Measurements from ENCODE around the gene CEBPZOS.

CEBPZOS gene

DNA sequence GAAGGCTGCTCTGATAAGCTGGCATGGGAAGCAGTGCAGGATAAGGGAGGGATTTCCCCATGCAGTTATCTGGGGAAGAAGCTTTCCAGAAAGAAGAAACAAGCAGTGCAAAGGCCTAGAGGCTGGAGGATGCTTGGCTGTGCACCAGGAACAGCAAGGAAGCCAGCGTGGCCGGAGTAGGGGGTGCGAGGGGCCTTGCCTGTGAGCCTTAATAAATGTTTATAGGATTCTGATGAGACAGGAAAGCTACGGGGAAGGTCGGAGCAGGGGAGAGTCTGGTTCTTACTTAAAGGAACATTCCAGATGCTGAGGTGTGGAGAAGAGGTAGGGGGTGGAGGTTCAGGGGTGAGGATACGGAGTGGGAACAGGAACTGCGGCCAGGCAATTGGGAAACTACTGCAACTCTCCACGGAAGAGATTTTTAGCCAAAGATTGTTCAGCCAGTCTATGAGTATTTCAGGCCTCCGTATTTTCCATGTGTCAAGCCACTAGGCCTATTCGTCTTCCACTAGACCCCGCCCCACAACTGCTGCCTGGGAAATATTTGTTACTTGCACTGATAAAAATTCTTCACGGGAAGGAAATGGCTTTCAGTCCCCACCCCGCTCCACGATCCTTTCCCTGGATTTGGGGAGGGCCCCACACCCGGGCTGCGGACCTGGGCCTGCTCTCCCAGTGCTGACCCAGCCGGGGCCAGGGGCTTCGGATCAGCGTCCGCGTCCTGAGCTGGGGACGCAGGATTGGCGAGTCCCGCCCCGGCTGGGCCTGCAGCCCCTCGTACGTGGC, 40.0 kb upstream of the CEBPZOS start (continued):
- TF ChIP-seq, protein P1, sequence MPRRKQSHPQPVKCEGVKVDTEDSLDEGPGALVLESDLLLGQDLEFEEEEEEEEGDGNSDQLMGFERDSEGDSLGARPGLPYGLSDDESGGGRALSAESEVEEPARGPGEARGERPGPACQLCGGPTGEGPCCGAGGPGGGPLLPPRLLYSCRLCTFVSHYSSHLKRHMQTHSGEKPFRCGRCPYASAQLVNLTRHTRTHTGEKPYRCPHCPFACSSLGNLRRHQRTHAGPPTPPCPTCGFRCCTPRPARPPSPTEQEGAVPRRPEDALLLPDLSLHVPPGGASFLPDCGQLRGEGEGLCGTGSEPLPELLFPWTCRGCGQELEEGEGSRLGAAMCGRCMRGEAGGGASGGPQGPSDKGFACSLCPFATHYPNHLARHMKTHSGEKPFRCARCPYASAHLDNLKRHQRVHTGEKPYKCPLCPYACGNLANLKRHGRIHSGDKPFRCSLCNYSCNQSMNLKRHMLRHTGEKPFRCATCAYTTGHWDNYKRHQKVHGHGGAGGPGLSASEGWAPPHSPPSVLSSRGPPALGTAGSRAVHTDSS (tag by site-specific recombination; IDR thresholded peaks at IDR 0.05) = no peak
- no peak for TF ChIP-seq ZSCAN16 (tag by site-specific recombination; IDR thresholded peaks at IDR 0.05)
- TF ChIP-seq, protein P2, sequence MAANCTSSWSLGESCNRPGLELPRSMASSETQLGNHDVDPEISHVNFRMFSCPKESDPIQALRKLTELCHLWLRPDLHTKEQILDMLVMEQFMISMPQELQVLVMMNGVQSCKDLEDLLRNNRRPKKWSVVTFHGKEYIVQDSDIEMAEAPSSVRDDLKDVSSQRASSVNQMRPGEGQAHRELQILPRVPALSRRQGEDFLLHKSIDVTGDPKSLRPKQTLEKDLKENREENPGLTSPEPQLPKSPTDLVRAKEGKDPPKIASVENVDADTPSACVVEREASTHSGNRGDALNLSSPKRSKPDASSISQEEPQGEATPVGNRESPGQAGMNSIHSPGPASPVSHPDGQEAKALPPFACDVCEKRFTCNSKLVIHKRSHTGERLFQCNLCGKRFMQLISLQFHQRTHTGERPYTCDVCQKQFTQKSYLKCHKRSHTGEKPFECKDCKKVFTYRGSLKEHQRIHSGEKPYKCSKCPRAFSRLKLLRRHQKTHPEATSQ (tag by site-specific recombination; IDR thresholded peaks at IDR 0.05) = 0 out of 2 replicates have a peak, but pooled peaks have one; percentile 27
- 0 out of 2 replicates have a peak, but pooled peaks have one; percentile 15 for TF ChIP-seq ZNF394 (tag by site-specific recombination; IDR thresholded peaks at IDR 0.05; ENCODE audit: borderline replicate concordance)
- no peak for TF ChIP-seq ZNF37A (tag by site-specific recombination; IDR thresholded peaks at IDR 0.05)
- no peak for TF ChIP-seq ZNF777 (tag by site-specific recombination; IDR thresholded peaks at IDR 0.05; ENCODE audit: borderline replicate concordance)
- TF ChIP-seq ZNF768 (tag by site-specific recombination; IDR thresholded peaks at IDR 0.05) = no peak
- TF ChIP-seq ZNF23 (tag by site-specific recombination; IDR thresholded peaks at IDR 0.05; ENCODE audit: borderline replicate concordance) = no peak
- TF ChIP-seq, protein P3, sequence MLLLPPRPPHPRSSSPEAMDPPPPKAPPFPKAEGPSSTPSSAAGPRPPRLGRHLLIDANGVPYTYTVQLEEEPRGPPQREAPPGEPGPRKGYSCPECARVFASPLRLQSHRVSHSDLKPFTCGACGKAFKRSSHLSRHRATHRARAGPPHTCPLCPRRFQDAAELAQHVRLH (tag by site-specific recombination; IDR thresholded peaks at IDR 0.05) = no peak
- TF ChIP-seq ZNF76 (tag by site-specific recombination; IDR thresholded peaks at IDR 0.05; ENCODE audit: borderline replicate concordance, low read depth) = peak; percentile 51; the same call in 1 of the 2 replicates
- TF ChIP-seq ZNF133 (tag by site-specific recombination; IDR thresholded peaks at IDR 0.05) = no peak
- TF ChIP-seq ZXDB (tag by site-specific recombination; IDR thresholded peaks at IDR 0.05) = 0 out of 2 replicates have a peak, but pooled peaks have one; percentile 40
- TF ChIP-seq ZNF155 (tag by site-specific recombination; IDR thresholded peaks at IDR 0.05) = no peak
- TF ChIP-seq KLF8 (tag by site-specific recombination; IDR thresholded peaks at IDR 0.05) = no peak
- no peak for TF ChIP-seq ZNF211 (tag by site-specific recombination; IDR thresholded peaks at IDR 0.05; ENCODE audit: low read depth)
- TF ChIP-seq ZNF426 (tag by site-specific recombination; IDR thresholded peaks at IDR 0.05) = no peak
- TF ChIP-seq HOXA7 (CRISPR knock-in tag; IDR thresholded peaks at IDR 0.05; ENCODE audit: borderline replicate concordance) = no peak
- peak; percentile 67; the same call in 1 of the 2 replicates for TF ChIP-seq ZFP69B (tag by site-specific recombination; IDR thresholded peaks at IDR 0.05)
- no peak for TF ChIP-seq ZSCAN30 (tag by site-specific recombination; IDR thresholded peaks at IDR 0.05)
- TF ChIP-seq ZNF169 (tag by site-specific recombination; IDR thresholded peaks at IDR 0.05) = no peak
- TF ChIP-seq SP7 (tag by site-specific recombination; IDR thresholded peaks at IDR 0.05) = 0 out of 2 replicates have a peak, but pooled peaks have one; percentile 24
- TF ChIP-seq, protein P4, sequence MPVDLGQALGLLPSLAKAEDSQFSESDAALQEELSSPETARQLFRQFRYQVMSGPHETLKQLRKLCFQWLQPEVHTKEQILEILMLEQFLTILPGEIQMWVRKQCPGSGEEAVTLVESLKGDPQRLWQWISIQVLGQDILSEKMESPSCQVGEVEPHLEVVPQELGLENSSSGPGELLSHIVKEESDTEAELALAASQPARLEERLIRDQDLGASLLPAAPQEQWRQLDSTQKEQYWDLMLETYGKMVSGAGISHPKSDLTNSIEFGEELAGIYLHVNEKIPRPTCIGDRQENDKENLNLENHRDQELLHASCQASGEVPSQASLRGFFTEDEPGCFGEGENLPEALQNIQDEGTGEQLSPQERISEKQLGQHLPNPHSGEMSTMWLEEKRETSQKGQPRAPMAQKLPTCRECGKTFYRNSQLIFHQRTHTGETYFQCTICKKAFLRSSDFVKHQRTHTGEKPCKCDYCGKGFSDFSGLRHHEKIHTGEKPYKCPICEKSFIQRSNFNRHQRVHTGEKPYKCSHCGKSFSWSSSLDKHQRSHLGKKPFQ (tag by site-specific recombination; IDR thresholded peaks at IDR 0.05) = no peak
- no peak for TF ChIP-seq ZNF521 (tag by site-specific recombination; IDR thresholded peaks at IDR 0.05)
- TF ChIP-seq, protein P5, sequence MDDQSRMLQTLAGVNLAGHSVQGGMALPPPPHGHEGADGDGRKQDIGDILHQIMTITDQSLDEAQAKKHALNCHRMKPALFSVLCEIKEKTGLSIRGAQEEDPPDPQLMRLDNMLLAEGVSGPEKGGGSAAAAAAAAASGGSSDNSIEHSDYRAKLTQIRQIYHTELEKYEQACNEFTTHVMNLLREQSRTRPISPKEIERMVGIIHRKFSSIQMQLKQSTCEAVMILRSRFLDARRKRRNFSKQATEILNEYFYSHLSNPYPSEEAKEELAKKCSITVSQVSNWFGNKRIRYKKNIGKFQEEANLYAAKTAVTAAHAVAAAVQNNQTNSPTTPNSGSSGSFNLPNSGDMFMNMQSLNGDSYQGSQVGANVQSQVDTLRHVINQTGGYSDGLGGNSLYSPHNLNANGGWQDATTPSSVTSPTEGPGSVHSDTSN (CRISPR knock-in tag; IDR thresholded peaks at IDR 0.05) = peak; percentile 47; the same call in 1 of the 2 replicates
- no peak for TF ChIP-seq ZNF19 (tag by site-specific recombination; IDR thresholded peaks at IDR 0.05; ENCODE audit: low read depth)
- no peak for TF ChIP-seq ZBTB8A (tag by site-specific recombination; IDR thresholded peaks at IDR 0.05)
- no peak for TF ChIP-seq KLF10 (tag by site-specific recombination; IDR thresholded peaks at IDR 0.05)
- TF ChIP-seq MZF1 (tag by site-specific recombination; IDR thresholded peaks at IDR 0.05; ENCODE audit: borderline replicate concordance) = no peak
- TF ChIP-seq OVOL3 (tag by site-specific recombination; IDR thresholded peaks at IDR 0.05) = no peak
- no peak for TF ChIP-seq ZSCAN23 (tag by site-specific recombination; IDR thresholded peaks at IDR 0.05)
- no peak for TF ChIP-seq ZNF621 (tag by site-specific recombination; IDR thresholded peaks at IDR 0.05)
- TF ChIP-seq ZFP37 (tag by site-specific recombination; IDR thresholded peaks at IDR 0.05) = no peak
- no peak; the same call in 1 of the 2 replicates for TF ChIP-seq PRDM1 (tag by site-specific recombination; IDR thresholded peaks at IDR 0.05)
- TF ChIP-seq ZNF843 (tag by site-specific recombination; IDR thresholded peaks at IDR 0.05) = no peak
- no peak for TF ChIP-seq ZNF626 (tag by site-specific recombination; IDR thresholded peaks at IDR 0.05)

All from HEK293 (cell line).